ENCODE data around the gene UNC5C. TPM values are rescaled to one million over a fixed set of nuclear protein-coding genes. Genes with fewer than 3 reads are reported as not detected.

UNC5C gene
- total RNA-seq, 4 donors from 2014 or later: 0.98 to 2.3 (median 1.2) TPM

DNA sequence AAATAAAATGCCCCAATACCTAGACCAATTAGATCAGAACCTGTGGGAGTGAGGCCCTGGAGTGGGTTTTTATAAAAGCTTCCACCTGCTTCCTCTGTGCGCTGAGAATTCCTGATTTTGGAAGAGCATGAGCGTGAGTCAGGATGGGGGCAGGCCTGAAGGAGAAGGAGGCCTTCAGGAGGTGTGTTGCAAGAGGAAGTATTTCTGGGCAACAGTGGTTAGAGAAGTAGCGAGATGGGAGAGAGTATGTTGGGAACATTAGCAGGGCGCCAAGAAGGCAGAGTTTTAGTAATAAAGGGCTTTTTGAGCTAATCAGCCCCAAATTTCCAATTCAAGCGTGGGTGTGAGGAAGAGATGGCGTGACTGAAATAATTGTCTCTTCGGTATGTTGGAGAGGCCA lies 349.8 kb downstream of the UNC5C start:
- TF ChIP-seq, protein P1, sequence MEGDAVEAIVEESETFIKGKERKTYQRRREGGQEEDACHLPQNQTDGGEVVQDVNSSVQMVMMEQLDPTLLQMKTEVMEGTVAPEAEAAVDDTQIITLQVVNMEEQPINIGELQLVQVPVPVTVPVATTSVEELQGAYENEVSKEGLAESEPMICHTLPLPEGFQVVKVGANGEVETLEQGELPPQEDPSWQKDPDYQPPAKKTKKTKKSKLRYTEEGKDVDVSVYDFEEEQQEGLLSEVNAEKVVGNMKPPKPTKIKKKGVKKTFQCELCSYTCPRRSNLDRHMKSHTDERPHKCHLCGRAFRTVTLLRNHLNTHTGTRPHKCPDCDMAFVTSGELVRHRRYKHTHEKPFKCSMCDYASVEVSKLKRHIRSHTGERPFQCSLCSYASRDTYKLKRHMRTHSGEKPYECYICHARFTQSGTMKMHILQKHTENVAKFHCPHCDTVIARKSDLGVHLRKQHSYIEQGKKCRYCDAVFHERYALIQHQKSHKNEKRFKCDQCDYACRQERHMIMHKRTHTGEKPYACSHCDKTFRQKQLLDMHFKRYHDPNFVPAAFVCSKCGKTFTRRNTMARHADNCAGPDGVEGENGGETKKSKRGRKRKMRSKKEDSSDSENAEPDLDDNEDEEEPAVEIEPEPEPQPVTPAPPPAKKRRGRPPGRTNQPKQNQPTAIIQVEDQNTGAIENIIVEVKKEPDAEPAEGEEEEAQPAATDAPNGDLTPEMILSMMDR (IDR thresholded peaks at IDR 0.05): no peak
- TF ChIP-seq POLR2A (IDR thresholded peaks at IDR 0.05) (no peak), POLR2AphosphoS5 (IDR thresholded peaks at IDR 0.05) (no peak), EP300 (IDR thresholded peaks at IDR 0.05) (no peak)
- no peak for DNase-seq (ENCODE audit: low spot score in 2 of 2)
- Histone ChIP-seq H3K4me3 (no peak overlapping the region), H3K27me3 (no peaks in the 10 kb centered on the region), H3K4me1 (no peaks in the 10 kb centered on the region), H3K36me3 (no peaks in the 10 kb centered on the region), H3K9me3 (no peaks in the 10 kb centered on the region), H3K27ac (no peak overlapping the region)
- WGBS: 88% methylated on average over 7 of the region's 7 CpGs

DNA sequence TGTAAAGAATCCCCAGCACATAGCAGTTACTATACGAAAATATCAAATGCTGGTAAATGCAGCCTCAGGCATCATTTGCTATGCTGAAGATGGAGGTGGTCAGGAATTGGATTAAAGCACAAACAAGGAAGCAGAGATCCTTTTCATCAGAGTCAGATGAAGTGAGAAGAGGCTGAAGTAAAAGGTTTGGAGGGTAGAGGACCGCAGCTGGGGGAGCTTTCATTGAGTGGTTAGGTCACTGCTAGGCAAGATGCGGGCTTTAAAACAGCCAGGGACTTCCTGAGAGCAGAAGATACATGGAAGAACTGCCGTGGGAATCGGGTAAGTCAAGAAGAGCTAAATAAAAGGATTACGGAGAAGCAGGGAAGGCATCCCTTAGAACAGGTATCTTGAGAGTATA lies 351.4 kb downstream of the UNC5C start:
- no peak overlapping the region for H3K27ac ChIP-seq
- no peak overlapping the region for H3K4me3 ChIP-seq
- no peaks in the 10 kb centered on the region for H3K9me3 ChIP-seq
- H3K4me1 ChIP-seq: no peaks in the 10 kb centered on the region
- no peaks in the 10 kb centered on the region for H3K36me3 ChIP-seq
- DNase-seq (ENCODE audit: low spot score in 2 of 2): no peak
- H3K27me3 ChIP-seq: no peaks in the 10 kb centered on the region
- 85% methylated on average over 6 of the region's 6 CpGs for WGBS
- no peak for TF ChIP-seq EP300 (IDR thresholded peaks at IDR 0.05)

DNA sequence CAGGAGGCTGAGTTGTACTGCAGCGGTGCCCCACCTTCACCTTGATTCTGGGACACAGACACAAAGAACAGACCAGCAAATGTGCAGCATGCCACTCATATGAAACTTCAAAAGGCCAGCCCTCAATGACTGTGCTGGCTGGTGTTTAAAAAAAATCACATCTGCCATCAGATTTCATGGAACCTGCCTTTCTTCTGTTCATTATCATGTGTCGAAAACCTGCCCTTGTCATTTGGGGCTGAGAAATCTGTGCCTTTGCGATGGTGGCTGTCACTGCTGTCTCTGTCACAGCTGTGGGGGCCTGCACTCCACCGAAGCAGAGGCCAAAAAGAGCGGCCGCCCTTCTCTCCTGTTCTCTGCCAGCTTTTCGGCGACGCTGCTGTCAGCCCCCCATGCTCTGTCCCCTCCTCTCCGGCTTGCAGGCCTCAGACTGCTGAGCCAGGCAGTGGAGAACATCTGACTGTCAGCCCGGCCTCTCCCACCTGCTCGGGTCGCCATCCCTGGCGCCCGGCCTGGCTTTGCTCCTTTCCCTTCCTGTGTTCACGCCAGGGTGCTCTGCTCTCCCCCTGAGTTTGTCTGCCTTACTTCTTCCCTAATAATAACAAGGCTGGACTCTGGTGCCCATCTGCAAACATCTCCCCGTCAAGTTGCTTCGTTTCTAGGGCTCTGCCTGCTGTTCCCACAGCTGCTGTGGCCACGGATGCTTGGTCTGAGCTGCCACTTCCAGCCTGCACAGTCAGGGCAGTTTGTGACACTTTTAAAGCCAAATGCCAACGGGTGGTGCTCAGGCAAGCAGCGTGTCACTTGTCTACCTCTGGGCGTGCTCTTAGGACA lies 355.2 kb downstream of the UNC5C start:
- H3K4me1 ChIP-seq: no peaks in the 10 kb centered on the region
- TF ChIP-seq POLR2A (IDR thresholded peaks at IDR 0.05) (no peak), POLR2AphosphoS5 (IDR thresholded peaks at IDR 0.05) (no peak), EP300 (IDR thresholded peaks at IDR 0.05) (no peak)
- TF ChIP-seq, protein P1 (IDR thresholded peaks at IDR 0.05): no peak
- WGBS: 67% methylated on average over 22 of the region's 22 CpGs

DNA sequence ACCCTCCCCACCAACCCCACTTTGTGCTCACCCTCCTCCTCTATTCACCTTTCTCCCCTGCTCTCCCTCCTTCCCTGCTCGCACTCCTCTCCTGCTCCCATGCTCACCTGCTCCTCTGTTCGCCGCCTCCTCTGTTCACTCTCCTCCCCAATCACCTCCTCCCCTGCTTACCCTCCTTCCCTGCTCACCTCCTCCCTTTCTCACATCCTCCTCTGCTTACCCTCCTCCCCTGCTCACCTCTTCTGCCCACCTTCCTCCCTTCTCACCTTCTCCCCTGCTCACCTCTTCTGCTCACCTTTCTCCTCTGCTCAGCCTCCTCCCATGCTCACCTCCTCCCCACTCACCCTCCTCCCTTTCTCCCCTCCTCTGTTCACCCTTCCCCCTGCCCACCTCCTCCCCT lies 357.2 kb downstream of the UNC5C start:
- Histone ChIP-seq H3K9me3 (no peaks in the 10 kb centered on the region), H3K27me3 (no peaks in the 10 kb centered on the region), H3K4me1 (no peaks in the 10 kb centered on the region), H3K27ac (no peak overlapping the region), H3K36me3 (no peaks in the 10 kb centered on the region), H3K4me3 (no peak overlapping the region)
- no peak for DNase-seq (ENCODE audit: low spot score in 2 of 2)
- TF ChIP-seq POLR2A (IDR thresholded peaks at IDR 0.05) (no peak), POLR2AphosphoS5 (IDR thresholded peaks at IDR 0.05) (no peak), EP300 (IDR thresholded peaks at IDR 0.05) (no peak)
- TF ChIP-seq, protein P1 (IDR thresholded peaks at IDR 0.05): no peak
- WGBS: 80% methylated on average over 3 of the region's 3 CpGs

More for the DNA sequence above, 355.2 kb downstream of the UNC5C start:
- H3K27ac ChIP-seq: no peak overlapping the region
- no peaks in the 10 kb centered on the region for H3K36me3 ChIP-seq
- no peaks in the 10 kb centered on the region for H3K9me3 ChIP-seq
- no peak for DNase-seq (ENCODE audit: low spot score in 2 of 2)
- H3K27me3 ChIP-seq: no peaks in the 10 kb centered on the region
- no peak overlapping the region for H3K4me3 ChIP-seq

DNA sequence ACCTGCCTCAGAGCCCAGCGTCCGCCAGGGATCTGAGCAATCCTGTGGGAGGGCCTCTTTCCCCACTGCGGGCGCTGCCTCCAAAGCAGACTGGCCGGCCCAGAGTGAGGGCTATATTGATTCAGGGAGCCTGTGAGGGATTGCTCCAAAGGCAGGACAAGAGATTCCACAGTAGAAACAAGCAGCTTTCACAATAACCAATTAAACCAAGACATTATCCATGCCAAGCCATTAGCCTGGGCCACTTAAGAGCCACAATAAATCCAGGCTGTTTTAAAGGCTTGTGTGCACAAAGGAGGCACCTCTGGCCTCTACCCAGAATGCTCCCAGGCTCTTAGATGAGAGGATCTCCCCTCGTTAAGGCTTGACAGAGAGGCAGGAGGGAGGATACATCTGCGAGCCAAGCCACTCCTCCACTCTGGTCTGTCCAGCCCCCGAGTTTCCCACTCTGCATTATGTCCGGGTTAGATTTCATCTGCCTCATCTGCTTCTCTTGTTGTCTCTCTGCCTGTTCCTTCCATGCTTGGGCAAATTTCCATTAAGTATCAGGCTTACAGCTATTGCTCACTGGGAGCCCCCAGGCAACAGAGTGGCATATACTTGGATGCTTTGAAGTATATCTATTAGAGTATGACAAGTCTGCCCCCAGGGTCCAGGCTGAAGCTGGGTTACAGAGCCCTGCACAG lies 357.9 kb downstream of the UNC5C start:
- DNase-seq (ENCODE audit: low spot score in 2 of 2): no peak
- TF ChIP-seq POLR2AphosphoS5 (IDR thresholded peaks at IDR 0.05) (no peak), EP300 (IDR thresholded peaks at IDR 0.05) (no peak), POLR2A (IDR thresholded peaks at IDR 0.05) (no peak)
- TF ChIP-seq, protein P1 (IDR thresholded peaks at IDR 0.05): no peak
- no peaks in the 10 kb centered on the region for H3K27me3 ChIP-seq
- 52% methylated on average over 9 of the region's 9 CpGs for whole genome bisulfite sequencing
- H3K9me3 ChIP-seq: no peaks in the 10 kb centered on the region
- no peaks in the 10 kb centered on the region for H3K4me1 ChIP-seq
- no peak overlapping the region for H3K4me3 ChIP-seq
- no peaks in the 10 kb centered on the region for H3K36me3 ChIP-seq
- H3K27ac ChIP-seq: no peak overlapping the region
